Measurements from ENCODE around the gene DCLK2. TPM values are rescaled to one million over a fixed set of nuclear protein-coding genes. Genes with fewer than 3 reads are reported as not detected.

DCLK2 gene
- total and polyA plus RNA-seq, 2 of the 13 experiments (the other 11 are each of a cell fraction or from before 2014, with no cell fraction given), result not detected

GRCh38 chr4:150261571-150261970 is 183.3 kb downstream of the DCLK2 start:
- Histone ChIP-seq H3K4me1 (ENCODE audit: insufficient read depth, low read length) (peaks cover 53% of the 10 kb centered on the region), H3K9ac (ENCODE audit: insufficient read depth, low read depth, low read length) (no peak overlapping the region), H4K20me1 (ENCODE audit: insufficient read depth, low read length) (no peaks in the 10 kb centered on the region), H3K9me3 (ENCODE audit: low read length) (no peaks in the 10 kb centered on the region), H2AFZ (ENCODE audit: low read length) (no peak overlapping the region), H3K79me2 (ENCODE audit: insufficient read depth, low read length) (no peaks in the 10 kb centered on the region), H3K4me3 (replicated peaks in 1 of 3; ENCODE audit: insufficient read depth in 1 of 3, low read depth in 2 of 3, low read length in 3 of 3) (no peak overlapping the region), H3K36me3 (replicated peaks in 1 of 2; ENCODE audit: control insufficient read depth in 1 of 2, insufficient read depth in 2 of 2, low read length in 2 of 2) (peaks cover 0 to 2% of the 10 kb centered on the region in 2 experiments; a peak in 1 of 5 replicates), H3K4me2 (ENCODE audit: low read depth, low read length) (no peak overlapping the region), H3K27me3 (ENCODE audit: control insufficient read depth in 1 of 2, insufficient read depth in 2 of 2, low read length in 2 of 2) (no peaks in the 10 kb centered on the region), H3K27ac (ENCODE audit: extremely low read length, insufficient read depth, low read length) (no peak overlapping the region)
- in situ Hi-C loops (cut with HindIII; ENCODE audit: extremely low pct_ligation_motif_present, low pct_unique_long_range_greater_than_20kb), result no loop called here
- DNase-seq (ENCODE audit: low spot score) (no peak), ATAC-seq (no peak), FAIRE-seq (no peak)
- BruUV-seq (replicated peaks), result no TSS peak
- CTCF ChIA-PET (ENCODE audit: low intra/inter-chr PET ratio, low total read pairs), result no interaction called here
- POLR2A ChIA-PET, result no interaction called here
- TF ChIP-seq MZF1 (CRISPR knock-in tag; IDR thresholded peaks at IDR 0.05; ENCODE audit: borderline replicate concordance), result no peak
- no peak for TF ChIP-seq RFX1 (IDR thresholded peaks at IDR 0.05)
- TF ChIP-seq ZNF24 (IDR thresholded peaks at IDR 0.05), result no peak
- TF ChIP-seq ZNF354B (CRISPR knock-in tag; IDR thresholded peaks at IDR 0.05), result no peak
- TF ChIP-seq ZNF33B (CRISPR knock-in tag; IDR thresholded peaks at IDR 0.05), result no peak
- no peak for TF ChIP-seq RCOR2 (CRISPR knock-in tag; IDR thresholded peaks at IDR 0.05)
- no peak for TF ChIP-seq REXO4 (CRISPR knock-in tag; IDR thresholded peaks at IDR 0.05; ENCODE audit: borderline replicate concordance)
- no peak for TF ChIP-seq ZNF383 (CRISPR knock-in tag; IDR thresholded peaks at IDR 0.05; ENCODE audit: borderline replicate concordance)
- TF ChIP-seq ZNF547 (CRISPR knock-in tag; IDR thresholded peaks at IDR 0.05), result no peak
- TF ChIP-seq PTBP1 (IDR thresholded peaks at IDR 0.05; ENCODE audit: low read depth, low read length, poor library complexity, severe bottlenecking), result no peak
- no peak for TF ChIP-seq MED13 (CRISPR knock-in tag; IDR thresholded peaks at IDR 0.05)
- TF ChIP-seq THRA (CRISPR knock-in tag; IDR thresholded peaks at IDR 0.05; ENCODE audit: borderline replicate concordance), result no peak
- TF ChIP-seq FOXO1 (CRISPR knock-in tag; IDR thresholded peaks at IDR 0.05), result no peak
- TF ChIP-seq SMC3 (IDR thresholded peaks at IDR 0.05; ENCODE audit: low read length), result no peak
- TF ChIP-seq DPF2 (CRISPR knock-in tag; IDR thresholded peaks at IDR 0.05; ENCODE audit: borderline replicate concordance, low read depth), result no peak
- intact Hi-C loops (cut with micrococcal nuclease; ENCODE audit: unreplicated experiment), result no loop called here
- WGBS (ENCODE audit: low lambda C conversion rate), result 100% methylated on average over 2 of the region's 2 CpGs
